Measurements from ENCODE around the gene TOP1.

Gene TOP1

GRCh38 chr20:41058674-41059635 is 30.3 kb downstream of the TOP1 start:
- no peak for DNase-seq (ENCODE audit: low read depth in 2 of 2)

DNA sequence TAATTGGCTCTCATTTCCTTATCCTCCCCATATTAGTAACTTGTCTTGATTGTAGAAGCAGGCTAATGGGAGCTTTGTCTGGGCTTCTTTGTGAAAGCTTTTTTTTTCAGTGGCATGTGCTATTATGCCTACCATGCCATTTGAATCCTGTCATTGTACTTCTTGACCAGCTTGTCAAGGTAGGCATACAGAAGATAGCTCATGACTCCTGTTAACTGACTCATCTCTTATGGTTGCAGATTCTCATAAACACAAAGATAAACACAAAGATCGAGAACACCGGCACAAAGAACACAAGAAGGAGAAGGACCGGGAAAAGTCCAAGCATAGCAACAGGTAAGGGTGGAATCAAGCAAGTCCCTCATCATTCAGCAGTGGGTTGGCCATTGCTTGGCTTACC is 32.5 kb downstream of the TOP1 start:
- no peak for DNase-seq (ENCODE audit: low read depth in 2 of 2)

GRCh38 chr20:41063442-41063841 is 34.8 kb downstream of the TOP1 start:
- no peak for DNase-seq (ENCODE audit: low read depth in 2 of 2)

DNA sequence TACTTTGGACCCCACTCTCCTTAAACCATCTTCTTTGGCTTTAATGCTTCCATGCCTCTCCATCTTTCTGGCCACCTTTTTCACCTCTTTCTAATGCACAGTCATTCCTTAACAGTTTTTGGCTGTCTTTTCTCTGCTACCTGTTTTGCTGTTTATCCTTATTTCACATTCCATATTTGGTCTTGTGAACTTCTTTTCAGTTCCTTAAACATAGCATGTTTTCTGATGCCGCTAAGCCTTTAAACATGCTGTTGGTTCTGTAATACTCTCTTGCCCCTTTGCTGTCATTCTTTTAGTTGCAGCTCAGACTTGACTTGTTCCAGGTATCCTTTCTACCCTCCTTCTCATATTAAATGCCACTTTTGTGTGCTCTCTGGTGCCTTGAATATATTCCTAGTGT is 35.8 kb downstream of the TOP1 start:
- DNase-seq (ENCODE audit: low read depth in 2 of 2), result no peak

GRCh38 chr20:41065716-41066115 is 37.1 kb downstream of the TOP1 start:
- no peak for DNase-seq (ENCODE audit: low read depth in 2 of 2)

DNA sequence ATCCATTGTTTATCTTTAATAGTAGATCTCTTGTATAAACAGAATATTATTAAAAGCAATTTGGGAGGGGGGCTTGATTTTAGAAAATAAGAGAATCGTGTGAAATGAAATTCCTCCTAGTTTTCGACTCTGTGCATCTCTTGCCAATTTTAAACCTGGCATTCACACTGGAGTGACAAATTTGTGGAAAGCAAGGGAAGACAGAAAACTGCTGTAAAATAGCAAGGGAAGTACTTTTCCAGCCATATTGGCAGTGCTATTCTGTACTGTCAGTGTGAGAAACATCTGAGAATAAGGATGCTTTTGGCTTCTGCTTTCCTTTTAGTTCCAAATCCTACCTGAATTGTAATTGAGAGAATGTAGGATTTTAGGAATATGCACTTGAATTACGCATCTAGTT is 40.2 kb downstream of the TOP1 start:
- DNase-seq (ENCODE audit: low read depth in 2 of 2), result no peak

DNA sequence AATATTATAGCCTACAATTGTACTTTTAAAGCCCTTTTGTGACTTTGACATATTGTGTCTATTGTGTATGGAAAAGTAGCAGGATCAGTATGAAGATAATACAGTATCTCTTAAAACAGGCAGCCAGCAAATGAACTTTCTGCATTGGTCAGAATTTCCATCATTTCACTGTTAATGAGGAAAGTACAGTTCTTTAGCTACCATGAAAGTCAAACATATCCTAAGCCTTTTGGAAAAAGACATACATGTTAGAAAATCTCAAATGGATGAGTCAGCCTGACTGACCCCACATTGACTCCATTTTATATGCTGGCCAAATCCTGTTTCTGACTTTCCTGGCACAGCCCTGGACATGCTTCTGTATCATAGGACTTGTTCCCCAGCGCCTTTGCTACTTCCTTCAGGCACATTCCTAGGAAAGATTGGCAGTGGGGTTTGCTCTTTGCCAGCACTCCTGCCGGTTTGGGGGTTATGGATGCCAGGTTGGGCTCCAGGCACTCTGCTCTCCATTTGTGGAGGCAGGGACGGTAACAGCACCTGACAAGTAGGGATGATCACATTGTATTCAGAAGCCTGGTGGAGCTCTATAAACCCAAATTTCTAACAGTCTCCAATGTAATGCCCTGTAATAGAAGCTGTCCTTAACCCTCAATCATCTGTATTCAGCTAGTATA is 43.7 kb downstream of the TOP1 start:
- no peak for DNase-seq (ENCODE audit: low read depth in 2 of 2)

- no peak for DNase-seq (ENCODE audit: low read depth in 2 of 2)
Measured at GRCh38 chr20:41072915-41073314, 44.3 kb downstream of the TOP1 start.

GRCh38 chr20:41074441-41074840 is 45.8 kb downstream of the TOP1 start:
- DNase-seq (ENCODE audit: low read depth in 2 of 2), result no peak

- DNase-seq (ENCODE audit: low read depth in 2 of 2), result no peak
Measured at GRCh38 chr20:41076776-41077175, 48.2 kb downstream of the TOP1 start.

DNA sequence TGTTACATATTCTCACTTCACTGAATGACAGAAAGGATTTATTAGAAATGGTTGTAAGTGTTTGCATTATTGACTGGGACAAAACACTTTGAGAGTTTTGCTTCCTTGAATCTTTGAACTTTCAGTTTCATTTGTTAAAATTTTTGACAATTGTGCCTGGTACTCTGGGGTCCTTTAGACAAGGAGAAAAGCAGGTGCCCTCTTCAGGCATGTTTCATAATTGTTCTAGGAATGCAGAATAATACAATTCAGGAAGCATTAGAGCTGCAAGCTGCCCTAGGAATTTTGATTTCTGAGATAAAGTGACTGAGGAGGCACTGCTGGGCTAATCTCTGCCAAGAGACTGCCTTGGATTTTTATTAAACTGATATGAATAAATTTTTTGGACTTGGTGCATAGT is 49.7 kb downstream of the TOP1 start:
- no peak for DNase-seq (ENCODE audit: low read depth in 2 of 2)

GRCh38 chr20:41079066-41079465 is 50.4 kb downstream of the TOP1 start:
- no peak for DNase-seq (ENCODE audit: low read depth in 2 of 2)

- no peak for DNase-seq (ENCODE audit: low read depth in 2 of 2)
Measured at GRCh38 chr20:41080866-41081265, 52.2 kb downstream of the TOP1 start.

GRCh38 chr20:41081276-41081814 is 52.7 kb downstream of the TOP1 start:
- DNase-seq (ENCODE audit: low read depth in 2 of 2), result no peak

- no peak for DNase-seq (ENCODE audit: low read depth in 2 of 2)
Measured at GRCh38 chr20:41082306-41082705, 53.7 kb downstream of the TOP1 start.

DNA sequence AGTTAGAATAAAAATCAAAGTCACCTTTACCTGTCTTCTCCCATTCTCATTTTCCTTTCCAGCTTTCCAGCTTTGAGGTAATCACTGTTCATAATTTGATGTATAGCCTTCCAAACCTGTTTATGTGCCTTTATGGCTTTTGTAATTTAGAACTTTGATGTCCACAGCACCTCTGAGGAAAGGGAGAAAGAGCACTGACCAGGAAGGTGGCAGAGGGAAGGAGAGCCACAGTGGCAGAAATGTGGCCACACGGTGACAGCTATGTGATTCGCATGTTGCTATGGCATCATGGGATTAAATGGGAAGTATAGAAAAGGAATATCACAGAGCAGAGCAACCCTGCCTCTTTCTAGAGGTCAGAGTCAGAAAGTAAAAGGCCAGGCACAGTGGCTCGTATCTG is 57.0 kb downstream of the TOP1 start:
- no peak for DNase-seq (ENCODE audit: low read depth in 2 of 2)

DNA sequence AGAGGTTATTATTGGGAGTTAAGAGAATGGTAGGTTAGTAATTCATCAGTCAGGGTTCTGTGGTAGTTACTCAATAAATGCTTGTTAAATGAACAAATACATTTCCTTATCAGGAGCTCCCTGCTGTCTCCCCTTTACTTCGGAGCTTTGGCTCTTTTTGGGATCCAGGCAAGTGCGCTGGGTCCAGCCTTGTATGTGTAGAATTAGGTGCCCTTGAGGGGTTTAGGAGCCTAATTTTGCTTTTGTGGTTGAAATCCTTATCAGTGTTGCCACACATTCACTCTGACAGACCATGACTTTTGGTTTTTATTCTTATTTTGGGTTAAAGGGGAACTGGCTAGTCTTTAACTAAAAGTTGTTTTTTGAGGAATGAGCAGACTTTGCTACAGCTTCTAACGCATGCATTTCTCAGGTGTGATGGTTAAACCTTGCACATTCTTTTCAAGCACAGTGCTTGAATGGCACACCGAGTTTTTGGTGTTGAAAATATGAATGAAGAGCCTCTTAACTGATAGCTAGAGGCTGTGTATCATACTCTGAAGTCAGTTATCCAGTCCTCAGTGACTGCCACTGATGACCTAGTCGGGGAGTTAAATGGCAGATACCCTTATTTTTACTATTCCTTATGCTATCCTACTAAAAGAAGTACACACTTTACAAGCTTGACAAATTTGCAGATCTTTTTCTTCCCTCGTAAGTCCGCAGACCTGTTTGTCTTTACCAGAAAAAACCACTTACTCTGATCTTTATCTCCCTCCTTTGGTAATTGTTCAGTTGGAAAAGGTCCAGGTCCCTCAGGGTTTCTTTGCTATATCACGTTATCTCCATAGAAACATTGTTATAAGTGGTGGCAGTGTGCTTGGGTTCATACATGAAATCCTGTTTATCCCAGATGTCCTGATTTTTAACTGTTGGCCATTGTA is 58.0 kb downstream of the TOP1 start:
- no peak for DNase-seq (ENCODE audit: low read depth in 2 of 2)

DNA sequence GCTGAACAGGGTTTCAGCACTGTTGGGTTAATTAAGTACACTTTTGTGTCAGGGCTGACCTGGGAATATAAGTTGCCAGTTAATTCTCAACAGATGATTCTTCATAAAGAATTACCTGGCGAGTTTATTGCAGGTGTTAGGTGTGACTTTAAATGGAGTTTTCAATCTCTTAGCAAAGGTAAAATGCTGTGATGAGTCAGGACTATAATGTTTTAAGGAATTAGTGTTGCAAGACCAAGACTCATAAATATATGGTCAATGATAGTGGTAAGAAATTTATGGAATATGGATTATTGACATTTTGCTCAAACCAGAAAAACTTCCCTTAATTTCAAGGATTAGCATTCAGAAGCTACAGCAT is 58.7 kb downstream of the TOP1 start:
- no peak for DNase-seq (ENCODE audit: low read depth in 2 of 2)

DNA sequence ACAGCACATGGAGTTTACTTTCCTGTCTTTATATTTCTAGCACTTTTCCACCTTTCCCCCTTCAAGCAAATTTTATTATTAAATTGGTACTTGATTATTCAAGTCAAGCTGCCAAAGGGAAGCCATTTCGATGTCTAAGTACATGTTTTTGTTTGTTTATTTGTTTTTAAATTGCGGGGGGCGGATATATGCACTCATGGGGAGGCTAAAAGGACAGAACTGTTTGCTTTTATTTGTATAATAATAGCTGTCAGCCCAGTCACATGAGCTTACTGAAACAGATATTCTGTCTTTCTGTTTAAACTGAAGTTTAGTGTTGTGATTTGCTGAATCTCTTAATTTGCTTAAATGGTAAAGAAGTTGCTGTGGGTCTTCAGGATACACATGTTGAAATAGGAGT is 59.2 kb downstream of the TOP1 start:
- DNase-seq (ENCODE audit: low read depth in 2 of 2), result no peak

GRCh38 chr20:41089555-41089954 is 60.9 kb downstream of the TOP1 start:
- DNase-seq (ENCODE audit: low read depth in 2 of 2), result no peak

- no peak for DNase-seq (ENCODE audit: low read depth in 2 of 2)
Measured at GRCh38 chr20:41091927-41092326, 63.3 kb downstream of the TOP1 start.

Data from stimulated activated CD8-positive, alpha-beta memory T cell treated with anti-CD3 and anti-CD28 coated beads, Interleukin-15, amount 100 ng/mL, for 4 hours (primary cell).